ENCODE results near the gene ZBTB7A.

GRCh38 chr19:4064149-4064495, 2.6 kb downstream of the ZBTB7A start:
- TF ChIP-seq, protein P1, sequence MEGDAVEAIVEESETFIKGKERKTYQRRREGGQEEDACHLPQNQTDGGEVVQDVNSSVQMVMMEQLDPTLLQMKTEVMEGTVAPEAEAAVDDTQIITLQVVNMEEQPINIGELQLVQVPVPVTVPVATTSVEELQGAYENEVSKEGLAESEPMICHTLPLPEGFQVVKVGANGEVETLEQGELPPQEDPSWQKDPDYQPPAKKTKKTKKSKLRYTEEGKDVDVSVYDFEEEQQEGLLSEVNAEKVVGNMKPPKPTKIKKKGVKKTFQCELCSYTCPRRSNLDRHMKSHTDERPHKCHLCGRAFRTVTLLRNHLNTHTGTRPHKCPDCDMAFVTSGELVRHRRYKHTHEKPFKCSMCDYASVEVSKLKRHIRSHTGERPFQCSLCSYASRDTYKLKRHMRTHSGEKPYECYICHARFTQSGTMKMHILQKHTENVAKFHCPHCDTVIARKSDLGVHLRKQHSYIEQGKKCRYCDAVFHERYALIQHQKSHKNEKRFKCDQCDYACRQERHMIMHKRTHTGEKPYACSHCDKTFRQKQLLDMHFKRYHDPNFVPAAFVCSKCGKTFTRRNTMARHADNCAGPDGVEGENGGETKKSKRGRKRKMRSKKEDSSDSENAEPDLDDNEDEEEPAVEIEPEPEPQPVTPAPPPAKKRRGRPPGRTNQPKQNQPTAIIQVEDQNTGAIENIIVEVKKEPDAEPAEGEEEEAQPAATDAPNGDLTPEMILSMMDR (IDR thresholded peaks at IDR 0.05; ENCODE audit: low read depth, low read length) = no peak
- TF ChIP-seq EZH2phosphoT487 (IDR thresholded peaks at IDR 0.05; ENCODE audit: low read depth) = no peak

Data from OCI-LY3 (cell line).